SK-N-SH treated with all-trans-retinoic acid at 6 μM for 48 hours (cell line): Measurements from ENCODE around the gene LRPPRC.

Experiments used
- PPARA ChIP-seq: fragments of 250-450 bp; sonication (Bioruptor Pico); IDR thresholded peaks from 2 replicates; pipeline ENCODE4 v1.5.0; 2020; ENCODE audit warnings: mild to moderate bottlenecking, borderline replicate concordance
- ZNF8 ChIP-seq: fragments of 450-650 bp; formaldehyde crosslinking; IDR thresholded peaks from 2 replicates; pipeline ENCODE4 v1.5.0; 2020; ENCODE audit warnings: mild to moderate bottlenecking, moderate library complexity
- TF ChIP-seq, protein P1 (sequence below): fragments of 250-450 bp; sonication (Bioruptor Pico); IDR thresholded peaks from 2 replicates; pipeline ENCODE4 v1.8.0; 2021; ENCODE audit warnings: low read depth, mild to moderate bottlenecking, moderate library complexity, borderline replicate concordance
- TF ChIP-seq, protein P2 (sequence below): fragments of 250-450 bp; sonication (Bioruptor Pico); IDR thresholded peaks from 2 replicates; pipeline ENCODE4 v1.8.0; 2020; ENCODE audit warnings: mild to moderate bottlenecking, moderate library complexity, borderline replicate concordance
- TF ChIP-seq, protein P3 (sequence below): fragments of 250-450 bp; sonication (Bioruptor Pico); IDR thresholded peaks from 2 replicates; pipeline ENCODE4 v1.5.0; 2020; ENCODE audit warnings: mild to moderate bottlenecking, moderate library complexity

DNA sequence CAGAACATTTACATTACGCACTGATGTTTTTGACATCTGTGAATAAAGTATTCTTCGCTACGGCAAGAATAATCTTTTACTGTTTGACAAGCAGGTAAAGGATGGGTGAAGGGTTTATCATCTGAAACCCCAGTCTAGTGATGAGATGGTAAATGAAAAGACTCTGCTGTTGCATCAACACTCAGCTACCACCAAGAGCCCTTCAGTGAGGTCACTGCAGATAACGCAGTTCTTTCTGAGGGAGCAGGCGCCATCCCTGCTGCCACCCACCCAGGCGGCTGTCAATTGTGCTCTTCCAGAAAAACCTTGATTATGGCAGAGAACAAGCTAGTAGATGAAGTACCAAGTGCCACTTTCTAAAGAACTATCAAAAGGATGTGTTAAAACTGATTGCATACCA lies 98.3 kb downstream of the LRPPRC start:
- TF ChIP-seq, protein P1, sequence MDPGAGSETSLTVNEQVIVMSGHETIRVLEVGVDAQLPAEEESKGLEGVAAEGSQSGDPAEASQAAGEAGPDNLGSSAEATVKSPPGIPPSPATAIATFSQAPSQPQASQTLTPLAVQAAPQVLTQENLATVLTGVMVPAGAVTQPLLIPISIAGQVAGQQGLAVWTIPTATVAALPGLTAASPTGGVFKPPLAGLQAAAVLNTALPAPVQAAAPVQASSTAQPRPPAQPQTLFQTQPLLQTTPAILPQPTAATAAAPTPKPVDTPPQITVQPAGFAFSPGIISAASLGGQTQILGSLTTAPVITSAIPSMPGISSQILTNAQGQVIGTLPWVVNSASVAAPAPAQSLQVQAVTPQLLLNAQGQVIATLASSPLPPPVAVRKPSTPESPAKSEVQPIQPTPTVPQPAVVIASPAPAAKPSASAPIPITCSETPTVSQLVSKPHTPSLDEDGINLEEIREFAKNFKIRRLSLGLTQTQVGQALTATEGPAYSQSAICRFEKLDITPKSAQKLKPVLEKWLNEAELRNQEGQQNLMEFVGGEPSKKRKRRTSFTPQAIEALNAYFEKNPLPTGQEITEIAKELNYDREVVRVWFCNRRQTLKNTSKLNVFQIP (CRISPR knock-in tag) = no peak
- TF ChIP-seq PPARA = no peak
- TF ChIP-seq, protein P2, sequence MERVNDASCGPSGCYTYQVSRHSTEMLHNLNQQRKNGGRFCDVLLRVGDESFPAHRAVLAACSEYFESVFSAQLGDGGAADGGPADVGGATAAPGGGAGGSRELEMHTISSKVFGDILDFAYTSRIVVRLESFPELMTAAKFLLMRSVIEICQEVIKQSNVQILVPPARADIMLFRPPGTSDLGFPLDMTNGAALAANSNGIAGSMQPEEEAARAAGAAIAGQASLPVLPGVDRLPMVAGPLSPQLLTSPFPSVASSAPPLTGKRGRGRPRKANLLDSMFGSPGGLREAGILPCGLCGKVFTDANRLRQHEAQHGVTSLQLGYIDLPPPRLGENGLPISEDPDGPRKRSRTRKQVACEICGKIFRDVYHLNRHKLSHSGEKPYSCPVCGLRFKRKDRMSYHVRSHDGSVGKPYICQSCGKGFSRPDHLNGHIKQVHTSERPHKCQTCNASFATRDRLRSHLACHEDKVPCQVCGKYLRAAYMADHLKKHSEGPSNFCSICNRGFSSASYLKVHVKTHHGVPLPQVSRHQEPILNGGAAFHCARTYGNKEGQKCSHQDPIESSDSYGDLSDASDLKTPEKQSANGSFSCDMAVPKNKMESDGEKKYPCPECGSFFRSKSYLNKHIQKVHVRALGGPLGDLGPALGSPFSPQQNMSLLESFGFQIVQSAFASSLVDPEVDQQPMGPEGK (CRISPR knock-in tag) = no peak
- TF ChIP-seq, protein P3, sequence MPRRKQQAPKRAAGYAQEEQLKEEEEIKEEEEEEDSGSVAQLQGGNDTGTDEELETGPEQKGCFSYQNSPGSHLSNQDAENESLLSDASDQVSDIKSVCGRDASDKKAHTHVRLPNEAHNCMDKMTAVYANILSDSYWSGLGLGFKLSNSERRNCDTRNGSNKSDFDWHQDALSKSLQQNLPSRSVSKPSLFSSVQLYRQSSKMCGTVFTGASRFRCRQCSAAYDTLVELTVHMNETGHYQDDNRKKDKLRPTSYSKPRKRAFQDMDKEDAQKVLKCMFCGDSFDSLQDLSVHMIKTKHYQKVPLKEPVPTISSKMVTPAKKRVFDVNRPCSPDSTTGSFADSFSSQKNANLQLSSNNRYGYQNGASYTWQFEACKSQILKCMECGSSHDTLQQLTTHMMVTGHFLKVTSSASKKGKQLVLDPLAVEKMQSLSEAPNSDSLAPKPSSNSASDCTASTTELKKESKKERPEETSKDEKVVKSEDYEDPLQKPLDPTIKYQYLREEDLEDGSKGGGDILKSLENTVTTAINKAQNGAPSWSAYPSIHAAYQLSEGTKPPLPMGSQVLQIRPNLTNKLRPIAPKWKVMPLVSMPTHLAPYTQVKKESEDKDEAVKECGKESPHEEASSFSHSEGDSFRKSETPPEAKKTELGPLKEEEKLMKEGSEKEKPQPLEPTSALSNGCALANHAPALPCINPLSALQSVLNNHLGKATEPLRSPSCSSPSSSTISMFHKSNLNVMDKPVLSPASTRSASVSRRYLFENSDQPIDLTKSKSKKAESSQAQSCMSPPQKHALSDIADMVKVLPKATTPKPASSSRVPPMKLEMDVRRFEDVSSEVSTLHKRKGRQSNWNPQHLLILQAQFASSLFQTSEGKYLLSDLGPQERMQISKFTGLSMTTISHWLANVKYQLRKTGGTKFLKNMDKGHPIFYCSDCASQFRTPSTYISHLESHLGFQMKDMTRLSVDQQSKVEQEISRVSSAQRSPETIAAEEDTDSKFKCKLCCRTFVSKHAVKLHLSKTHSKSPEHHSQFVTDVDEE (CRISPR knock-in tag) = no peak
- no peak for TF ChIP-seq ZNF8
